ENCODE measurements around the gene UIMC1.

GRCh38 chr5:176855598-176855997, 151.0 kb downstream of the UIMC1 start:
- TF ChIP-seq, protein P1, sequence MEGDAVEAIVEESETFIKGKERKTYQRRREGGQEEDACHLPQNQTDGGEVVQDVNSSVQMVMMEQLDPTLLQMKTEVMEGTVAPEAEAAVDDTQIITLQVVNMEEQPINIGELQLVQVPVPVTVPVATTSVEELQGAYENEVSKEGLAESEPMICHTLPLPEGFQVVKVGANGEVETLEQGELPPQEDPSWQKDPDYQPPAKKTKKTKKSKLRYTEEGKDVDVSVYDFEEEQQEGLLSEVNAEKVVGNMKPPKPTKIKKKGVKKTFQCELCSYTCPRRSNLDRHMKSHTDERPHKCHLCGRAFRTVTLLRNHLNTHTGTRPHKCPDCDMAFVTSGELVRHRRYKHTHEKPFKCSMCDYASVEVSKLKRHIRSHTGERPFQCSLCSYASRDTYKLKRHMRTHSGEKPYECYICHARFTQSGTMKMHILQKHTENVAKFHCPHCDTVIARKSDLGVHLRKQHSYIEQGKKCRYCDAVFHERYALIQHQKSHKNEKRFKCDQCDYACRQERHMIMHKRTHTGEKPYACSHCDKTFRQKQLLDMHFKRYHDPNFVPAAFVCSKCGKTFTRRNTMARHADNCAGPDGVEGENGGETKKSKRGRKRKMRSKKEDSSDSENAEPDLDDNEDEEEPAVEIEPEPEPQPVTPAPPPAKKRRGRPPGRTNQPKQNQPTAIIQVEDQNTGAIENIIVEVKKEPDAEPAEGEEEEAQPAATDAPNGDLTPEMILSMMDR (optimal IDR thresholded peaks at IDR 0.05 in 1 of 3, IDR thresholded peaks at IDR 0.05 in 1 of 3, conservative IDR thresholded peaks at IDR 0.05 in 1 of 3; ENCODE audit: extremely low read depth in 1 of 3, insufficient read depth in 2 of 3, low read length in 3 of 3) = no peak
- TF ChIP-seq EZH2 (IDR thresholded peaks at IDR 0.05; ENCODE audit: low read length) = no peak
